COLO668 (cell line): ENCODE measurements around the gene ASIC1.
"Not testable (repeated sequence)": the region's sequence is repeated elsewhere in the genome, so short reads cannot be mapped to it uniquely, and the experiment has no call there.

ENCODE experiments used
- DNase-seq: peaks from one replicate; lab custom pipeline; 2025; ENCODE audit not compliant: unreplicated experiment; lab: John Stamatoyannopoulos, UW

Gene ASIC1

GRCh38 chr12:50082644-50083043 lies 25.2 kb downstream of the ASIC1 start:
- no peak for DNase-seq

- no peak for DNase-seq
These were observed 25.9 kb downstream of the ASIC1 start for GRCh38 chr12:50083301-50083700.

GRCh38 chr12:50084409-50084774 lies 27.0 kb downstream of the ASIC1 start:
- not testable (repeated sequence) for DNase-seq

DNA sequence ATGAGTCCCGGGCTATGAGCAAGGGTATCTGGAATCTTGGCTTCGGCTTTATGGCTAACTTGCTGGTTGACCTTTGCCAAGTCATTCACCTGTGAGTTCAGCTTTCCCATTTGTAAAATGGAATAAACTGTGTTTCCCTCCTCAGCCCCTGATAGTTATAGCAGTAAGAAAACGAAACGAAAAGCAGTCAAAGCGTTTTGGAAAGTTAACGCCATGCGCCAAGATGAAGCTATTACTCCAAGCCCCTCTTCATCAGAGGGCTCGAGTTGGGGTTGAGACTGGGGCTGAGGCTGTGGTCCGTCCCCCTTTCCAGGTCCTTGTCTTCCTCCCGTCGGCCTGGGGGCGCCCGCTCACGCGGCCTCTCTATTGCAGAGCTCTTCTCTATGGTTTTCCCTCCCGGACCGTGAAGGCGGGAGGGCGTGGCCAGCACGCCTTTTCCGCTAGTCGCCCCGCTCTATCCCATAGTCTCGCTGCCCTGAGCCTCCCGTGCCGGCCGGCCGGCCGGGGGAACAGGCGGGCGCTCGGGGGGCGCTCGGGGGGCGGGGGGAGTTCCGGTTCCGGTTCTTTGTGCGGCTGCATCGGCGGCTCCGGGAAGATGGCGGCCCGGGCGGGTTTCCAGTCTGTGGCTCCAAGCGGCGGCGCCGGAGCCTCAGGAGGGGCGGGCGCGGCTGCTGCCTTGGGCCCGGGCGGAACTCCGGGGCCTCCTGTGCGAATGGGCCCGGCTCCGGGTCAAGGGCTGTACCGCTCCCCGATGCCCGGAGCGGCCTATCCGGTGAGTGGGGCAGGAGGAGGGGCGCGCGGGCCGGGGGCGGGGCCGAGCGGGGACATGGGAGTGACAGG lies 27.6 kb downstream of the ASIC1 start, which contains the start of gene SMARCD1:
TSS of gene SMARCD1 (plus strand) at position 568 of the 840 bp plus-strand sequence. CDS start at position 596, 28 bp downstream.
- DNase-seq = peak; percentile 88

- no peak for DNase-seq
These were observed 28.2 kb downstream of the ASIC1 start for GRCh38 chr12:50085615-50086072.

GRCh38 chr12:50086148-50086547 lies 28.8 kb downstream of the ASIC1 start:
- DNase-seq = peak; percentile 11

- DNase-seq = no peak
These were observed 29.8 kb downstream of the ASIC1 start for GRCh38 chr12:50087151-50087550.

DNA sequence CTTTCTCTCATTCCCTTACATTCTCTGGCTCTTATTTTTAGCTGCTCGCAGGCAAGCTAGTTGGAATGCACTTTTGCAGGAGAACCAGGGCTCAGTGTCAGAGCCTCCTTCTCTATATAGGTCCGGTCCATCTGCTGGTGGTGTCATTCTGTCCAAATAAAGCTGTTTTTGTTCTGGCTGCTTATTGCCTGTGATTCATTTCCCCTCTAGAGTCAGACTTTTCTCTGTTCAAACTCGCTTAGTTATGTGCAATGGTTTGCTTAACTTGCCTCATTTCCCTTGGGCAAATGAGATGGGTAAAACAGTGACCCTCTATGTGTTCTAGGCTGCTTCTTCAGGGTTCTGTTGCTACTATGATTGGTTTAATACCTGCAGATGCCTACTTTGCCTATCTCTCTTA lies 30.6 kb downstream of the ASIC1 start:
- DNase-seq = no peak

DNA sequence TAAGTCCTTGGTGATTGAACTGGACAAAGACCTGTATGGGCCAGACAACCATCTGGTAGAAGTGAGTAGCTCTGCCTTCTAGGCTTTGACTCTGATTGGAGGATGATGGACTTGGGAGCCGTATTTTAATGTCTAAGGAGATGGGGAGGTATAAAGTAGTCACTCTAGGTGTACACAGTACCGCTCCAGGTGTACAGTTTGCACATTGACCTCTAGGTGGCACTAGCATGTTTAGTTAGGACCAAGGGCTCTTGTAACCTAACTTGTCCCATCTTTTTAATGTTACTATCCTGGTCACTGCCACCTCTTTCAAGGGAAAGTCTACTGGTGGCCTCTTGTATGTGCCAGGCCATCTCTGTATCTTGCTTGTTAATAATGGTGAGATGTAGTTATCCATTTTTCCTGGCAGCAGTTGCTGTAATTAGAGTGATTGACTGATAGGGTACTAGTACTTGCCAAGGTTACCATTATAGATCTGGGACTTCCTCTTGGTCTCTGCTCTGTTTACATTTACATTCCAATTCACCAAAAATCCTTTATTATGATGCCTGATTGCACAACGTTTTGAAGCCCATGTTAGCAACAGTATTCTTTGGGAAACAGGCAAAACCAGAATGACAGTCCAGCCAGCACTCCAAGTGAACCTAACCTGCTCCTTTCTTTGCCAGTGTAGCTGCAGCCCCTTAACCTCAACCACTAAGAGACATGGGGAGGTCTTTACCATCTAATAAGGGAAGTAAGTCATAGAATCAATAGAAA lies 31.4 kb downstream of the ASIC1 start:
- DNase-seq = peak; percentile 42

DNA sequence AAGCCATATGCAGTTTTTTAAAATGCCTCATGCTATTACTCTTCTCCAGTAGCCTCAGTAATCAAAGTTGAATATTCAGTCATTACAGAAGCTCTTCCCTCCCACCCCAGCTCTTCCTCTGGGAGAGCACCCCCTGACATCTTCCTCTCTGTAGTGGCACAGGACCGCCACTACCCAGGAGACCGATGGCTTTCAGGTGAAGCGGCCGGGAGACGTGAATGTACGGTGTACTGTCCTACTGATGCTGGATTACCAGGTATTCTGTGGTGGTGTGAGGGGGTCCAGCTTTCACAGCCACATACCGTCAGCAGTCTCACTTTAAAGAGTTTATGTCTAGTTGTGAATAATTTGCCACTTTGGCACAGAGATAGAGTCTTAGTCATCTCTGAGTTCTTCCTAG lies 32.3 kb downstream of the ASIC1 start:
- no peak for DNase-seq

GRCh38 chr12:50090391-50090790 lies 33.0 kb downstream of the ASIC1 start:
- no peak for DNase-seq

DNA sequence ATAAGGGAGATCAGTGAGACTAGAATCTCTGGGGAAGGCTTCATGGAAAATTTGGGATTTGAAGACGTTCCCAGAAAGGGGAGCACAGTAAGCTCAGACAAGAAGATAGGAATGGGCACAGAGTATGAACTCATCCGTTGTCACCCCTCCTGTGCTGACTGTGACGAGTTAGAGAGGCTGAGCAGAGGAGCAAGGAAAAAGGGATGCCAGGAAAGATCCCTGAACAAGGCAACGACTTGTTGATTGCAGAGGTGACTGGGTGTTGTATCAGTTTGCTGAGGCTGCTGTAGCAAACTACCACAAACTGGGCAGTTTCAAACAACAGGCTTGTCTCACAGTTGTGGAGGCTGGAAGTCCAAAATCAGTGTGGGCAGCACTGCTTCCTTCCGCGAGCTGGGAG lies 40.6 kb downstream of the ASIC1 start:
- DNase-seq = no peak

DNA sequence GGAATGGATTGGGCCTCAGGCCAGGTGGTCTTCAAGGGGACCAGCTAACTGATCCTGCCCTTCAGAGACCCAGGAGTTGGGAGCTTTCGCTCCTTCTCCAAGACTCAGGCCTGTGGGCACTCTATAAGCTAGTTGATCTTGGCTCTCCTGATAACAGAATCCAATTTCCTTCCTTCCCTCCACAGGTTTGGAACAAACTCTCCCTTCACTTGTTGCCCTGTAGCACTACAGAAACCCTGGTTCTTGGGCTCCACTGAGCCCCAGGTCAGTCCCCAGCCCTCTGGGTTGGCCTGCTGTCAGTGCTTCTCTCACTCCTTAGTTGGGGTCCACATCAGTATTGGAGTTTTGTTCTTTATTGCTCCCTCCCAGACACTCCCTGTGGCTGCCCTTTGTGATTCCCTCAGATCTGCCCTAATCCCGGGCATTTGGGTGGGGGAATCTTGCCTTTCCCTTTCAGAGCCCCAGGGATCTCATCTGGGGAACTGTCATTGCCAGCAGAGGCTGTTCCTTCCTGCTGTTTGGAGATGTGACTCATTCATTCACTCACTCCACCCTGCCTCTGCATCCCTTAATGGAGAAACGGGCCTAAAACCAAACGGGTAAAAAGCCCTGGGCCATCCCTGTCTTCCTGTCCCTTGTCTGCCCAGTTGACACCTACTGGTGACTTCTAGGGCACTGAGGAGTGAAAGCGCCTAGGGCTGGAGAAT lies 42.1 kb downstream of the ASIC1 start:
- DNase-seq = no peak

DNA sequence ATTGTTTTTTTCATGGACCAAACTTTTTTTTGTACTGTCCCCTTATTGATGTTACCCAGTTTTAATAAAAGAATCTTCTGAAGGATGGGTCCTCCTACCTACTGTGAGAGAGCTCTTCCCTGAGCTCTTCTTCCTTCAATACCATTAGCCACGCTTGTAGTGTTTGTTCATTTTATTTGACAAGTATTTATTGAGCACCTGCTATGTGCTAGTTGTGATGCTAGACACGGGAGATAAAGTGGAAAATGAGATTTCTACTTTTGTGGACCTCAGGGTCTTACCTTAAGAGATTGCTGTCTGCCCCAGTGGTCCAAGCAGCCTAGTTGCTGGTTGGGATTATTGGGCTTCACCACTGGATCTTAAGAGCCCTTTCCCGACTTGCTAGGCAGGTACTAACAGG lies 43.2 kb downstream of the ASIC1 start:
- DNase-seq = no peak

DNA sequence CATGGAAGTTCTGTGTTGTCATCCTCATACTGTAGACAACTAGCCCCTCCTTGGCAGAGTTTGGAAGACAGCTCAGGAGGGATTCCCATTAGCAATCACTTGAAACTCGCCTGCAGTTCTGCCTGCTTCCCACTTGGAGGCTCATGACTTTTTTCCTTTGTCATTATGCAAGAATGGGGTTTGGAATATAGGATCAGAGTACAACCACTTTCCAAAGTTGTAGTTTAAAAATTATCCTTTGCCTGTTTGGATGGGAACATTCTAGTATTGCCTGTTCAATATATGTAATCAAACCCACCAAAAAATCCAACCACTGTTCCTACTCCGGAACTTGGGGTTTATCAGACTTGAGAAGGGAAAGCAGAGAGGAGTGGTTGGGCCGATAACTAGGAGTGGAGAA lies 44.3 kb downstream of the ASIC1 start:
- no peak for DNase-seq

DNA sequence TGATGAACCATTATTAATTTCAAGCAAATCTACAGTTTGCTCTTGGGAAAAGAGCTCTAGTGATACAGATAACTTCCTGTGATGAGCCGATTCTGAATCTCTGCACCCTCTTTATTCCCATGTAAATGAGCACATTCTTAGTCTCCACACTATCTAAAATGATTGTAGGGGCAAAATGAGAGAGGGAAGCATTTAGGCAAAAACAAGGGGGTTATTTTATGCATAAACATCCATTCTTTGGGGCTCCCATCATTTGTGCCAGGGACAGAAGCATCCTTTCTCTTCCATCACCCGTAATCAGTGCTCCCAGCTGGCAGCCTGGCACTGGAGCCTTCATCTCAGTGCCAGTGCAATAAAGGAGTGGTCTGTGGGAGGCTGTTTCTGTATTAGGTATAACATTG lies 44.7 kb downstream of the ASIC1 start:
- no peak for DNase-seq

DNA sequence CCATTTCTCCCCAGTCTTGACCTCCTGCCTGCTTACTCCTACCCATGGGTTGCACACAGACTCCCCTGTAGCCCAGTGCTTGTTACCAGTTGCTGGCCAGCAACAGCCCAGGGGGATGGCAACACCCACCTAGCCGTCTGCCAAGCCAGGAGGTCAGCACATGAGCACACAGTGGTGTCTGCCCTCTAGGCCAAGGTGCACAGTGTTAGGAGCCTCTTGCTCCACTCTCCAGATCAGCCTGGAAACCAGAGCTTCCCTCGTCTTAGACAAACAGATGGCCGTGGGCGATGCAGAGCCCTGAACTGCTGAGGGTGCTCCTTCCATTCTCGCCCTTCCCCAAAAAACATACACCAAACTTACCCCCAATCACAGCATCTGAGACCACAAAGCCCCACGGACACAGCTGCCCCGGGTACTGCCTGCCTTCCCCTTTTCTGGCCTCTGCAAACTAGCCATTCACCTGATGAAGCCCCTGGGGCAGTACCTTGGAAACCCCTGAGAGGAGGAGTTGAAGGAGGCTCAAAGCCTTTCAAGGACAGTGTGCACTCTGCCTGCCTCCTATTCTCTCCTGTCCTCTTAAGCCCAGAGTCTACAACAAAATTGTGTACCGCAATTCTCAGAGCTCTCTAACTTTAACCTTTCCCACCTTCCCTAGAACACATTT lies 45.4 kb downstream of the ASIC1 start:
- no peak for DNase-seq

GRCh38 chr12:50103351-50103750 lies 46.0 kb downstream of the ASIC1 start:
- DNase-seq = no peak

- peak; percentile 69 for DNase-seq
These were observed 46.4 kb downstream of the ASIC1 start, which contains the start of gene GPD1 for GRCh38 chr12:50103767-50104321. TSS of gene GPD1 (plus strand) at chr12:50104008. CDS start at chr12:50104051, 43 bp downstream.
